Measurements from ENCODE around the gene ARL2BP. TPM values are rescaled to one million over a fixed set of nuclear protein-coding genes. Genes with fewer than 3 reads are reported as not detected.
A peak's percentile ranks its signal among the peaks of the same experiment; 100 is the strongest.

ARL2BP gene
- total and polyA plus RNA-seq, 2 of the 13 experiments (the other 11 are each of a cell fraction or from before 2014, with no cell fraction given): 64.3 to 67.6 TPM

GRCh38 chr16:57284209-57284951 lies 39.3 kb downstream of the ARL2BP start, which contains the start of gene PLLP (continued):
- TF ChIP-seq RXRA (CRISPR knock-in tag; IDR thresholded peaks at IDR 0.05) (peak; percentile 68; the same call in 1 of the 2 replicates), MTA3 (CRISPR knock-in tag; IDR thresholded peaks at IDR 0.05) (0 out of 2 replicates have a peak, but pooled peaks have one; percentile 35), ZNF782 (CRISPR knock-in tag; IDR thresholded peaks at IDR 0.05; ENCODE audit: borderline replicate concordance) (peak; percentile 96; the same call in 1 of the 2 replicates), USF2 (IDR thresholded peaks at IDR 0.05; ENCODE audit: low read depth, low read length) (no peak), USF2 (CRISPR knock-in tag; IDR thresholded peaks at IDR 0.05; ENCODE audit: borderline replicate concordance) (peak; percentile 55; the same call in 1 of the 2 replicates), HOMEZ (CRISPR knock-in tag; IDR thresholded peaks at IDR 0.05; ENCODE audit: low read depth) (no peak), ZBTB3 (CRISPR knock-in tag; IDR thresholded peaks at IDR 0.05; ENCODE audit: borderline replicate concordance, low read depth) (peak; percentile 80; the same call in 1 of the 2 replicates), ZNF841 (CRISPR knock-in tag; IDR thresholded peaks at IDR 0.05; ENCODE audit: borderline replicate concordance) (no peak), MTF2 (CRISPR knock-in tag; IDR thresholded peaks at IDR 0.05; ENCODE audit: borderline replicate concordance) (peak; percentile 65; the same call in 1 of the 2 replicates), U2AF2 (IDR thresholded peaks at IDR 0.05; ENCODE audit: low read depth, low read length) (no peak), GZF1 (CRISPR knock-in tag; IDR thresholded peaks at IDR 0.05) (peak; percentile 79), ATM (IDR thresholded peaks at IDR 0.05; ENCODE audit: borderline replicate concordance) (no peak), LCORL (IDR thresholded peaks at IDR 0.05) (no peak), LCORL (CRISPR knock-in tag; IDR thresholded peaks at IDR 0.05) (peak; percentile 36; the same call in 1 of the 2 replicates), EZH2 (conservative IDR thresholded peaks at IDR 0.05; ENCODE audit: low read depth, low read length) (no peak), KLF13 (CRISPR knock-in tag; IDR thresholded peaks at IDR 0.05) (peak; percentile 95), ZNF724P (CRISPR knock-in tag; IDR thresholded peaks at IDR 0.05; ENCODE audit: borderline replicate concordance) (peak; percentile 97; the same call in 1 of the 2 replicates), ZNF468 (CRISPR knock-in tag; IDR thresholded peaks at IDR 0.05) (peak; percentile 67; the same call in 1 of the 2 replicates), ZNF768 (CRISPR knock-in tag; IDR thresholded peaks at IDR 0.05) (no peak; the same call in none of the 2 replicates), FOXO1 (CRISPR knock-in tag; IDR thresholded peaks at IDR 0.05) (peak; percentile 55; the same call in 1 of the 2 replicates), ZNF619 (CRISPR knock-in tag; IDR thresholded peaks at IDR 0.05) (peak; percentile 31; the same call in 1 of the 2 replicates), BRD4 (CRISPR knock-in tag; IDR thresholded peaks at IDR 0.05) (peak; percentile 71), SKI (IDR thresholded peaks at IDR 0.05; ENCODE audit: partially characterized antibody) (peak; percentile 68), ARNTL (CRISPR knock-in tag; IDR thresholded peaks at IDR 0.05) (peak; percentile 70), ZNF546 (CRISPR knock-in tag; conservative IDR thresholded peaks at IDR 0.05) (peak; percentile 98), ZNF501 (CRISPR knock-in tag; IDR thresholded peaks at IDR 0.05) (peak; percentile 87), ZKSCAN1 (IDR thresholded peaks at IDR 0.05; ENCODE audit: low read length) (no peak), FOXA3 (CRISPR knock-in tag; IDR thresholded peaks at IDR 0.05) (0 out of 2 replicates have a peak, but pooled peaks have one; percentile 8), ZNF260 (CRISPR knock-in tag; IDR thresholded peaks at IDR 0.05; ENCODE audit: borderline replicate concordance, low read depth) (no peak)
